Measurements from ENCODE around the gene LRFN2. TPM values are rescaled to one million over a fixed set of nuclear protein-coding genes. Genes with fewer than 3 reads are reported as not detected.

Gene LRFN2
- total and polyA plus RNA-seq, 2 of the 8 experiments (the other 6 are each of a cell fraction or from before 2014, with no cell fraction given): 2.3 TPM

DNA sequence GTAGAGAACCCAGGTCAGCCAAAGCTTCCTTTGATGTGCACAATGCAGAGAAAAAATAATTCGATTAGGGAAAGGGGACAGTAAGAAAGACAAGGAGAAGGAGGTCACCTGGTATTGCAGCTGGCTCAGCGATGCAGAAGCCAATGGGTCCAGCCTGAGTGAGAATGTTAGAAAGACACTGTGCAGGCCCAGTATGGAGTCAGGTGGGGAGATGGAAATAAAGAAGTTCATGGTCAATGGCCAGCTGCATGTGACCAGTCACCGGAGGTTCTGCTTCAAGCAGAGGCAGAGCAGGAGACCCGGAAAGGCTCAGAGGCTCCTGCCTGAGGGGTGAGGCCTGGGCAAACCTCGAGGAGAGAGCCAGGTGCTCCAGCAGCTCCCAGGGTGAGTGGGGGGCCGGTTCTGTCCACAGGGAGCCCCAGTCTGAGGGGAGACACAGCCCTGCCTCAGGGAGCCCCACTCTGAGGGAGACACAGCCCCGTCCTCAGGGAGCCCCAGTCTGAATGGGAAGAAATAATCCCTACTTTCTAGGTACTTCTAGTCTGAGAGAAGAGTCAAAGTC lies 51.3 kb downstream of the LRFN2 start (continued):
- TF ChIP-seq, protein P1, sequence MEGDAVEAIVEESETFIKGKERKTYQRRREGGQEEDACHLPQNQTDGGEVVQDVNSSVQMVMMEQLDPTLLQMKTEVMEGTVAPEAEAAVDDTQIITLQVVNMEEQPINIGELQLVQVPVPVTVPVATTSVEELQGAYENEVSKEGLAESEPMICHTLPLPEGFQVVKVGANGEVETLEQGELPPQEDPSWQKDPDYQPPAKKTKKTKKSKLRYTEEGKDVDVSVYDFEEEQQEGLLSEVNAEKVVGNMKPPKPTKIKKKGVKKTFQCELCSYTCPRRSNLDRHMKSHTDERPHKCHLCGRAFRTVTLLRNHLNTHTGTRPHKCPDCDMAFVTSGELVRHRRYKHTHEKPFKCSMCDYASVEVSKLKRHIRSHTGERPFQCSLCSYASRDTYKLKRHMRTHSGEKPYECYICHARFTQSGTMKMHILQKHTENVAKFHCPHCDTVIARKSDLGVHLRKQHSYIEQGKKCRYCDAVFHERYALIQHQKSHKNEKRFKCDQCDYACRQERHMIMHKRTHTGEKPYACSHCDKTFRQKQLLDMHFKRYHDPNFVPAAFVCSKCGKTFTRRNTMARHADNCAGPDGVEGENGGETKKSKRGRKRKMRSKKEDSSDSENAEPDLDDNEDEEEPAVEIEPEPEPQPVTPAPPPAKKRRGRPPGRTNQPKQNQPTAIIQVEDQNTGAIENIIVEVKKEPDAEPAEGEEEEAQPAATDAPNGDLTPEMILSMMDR (IDR thresholded peaks at IDR 0.05; ENCODE audit: control extremely low read depth in 1 of 3, insufficient read depth in 1 of 3, low read depth in 1 of 3, low read length in 3 of 3): no peak
- TF ChIP-seq CHD2 (IDR thresholded peaks at IDR 0.05; ENCODE audit: low read length) (no peak), YY1 (IDR thresholded peaks at IDR 0.05; ENCODE audit: low read depth, low read length) (no peak), SP1 (IDR thresholded peaks at IDR 0.05; ENCODE audit: low read depth, low read length) (no peak)

All from H1 (cell line).